Stimulated activated CD4-positive, alpha-beta T cell treated with anti-CD3 and anti-CD28 coated beads, Interleukin-4, amount 100 ng/mL, for 1 hour (primary cell): ENCODE measurements around the gene ACTG2.
"Not testable (repeated sequence)": the region's sequence is repeated elsewhere in the genome, so short reads cannot be mapped to it uniquely, and the experiment has no call there.

Experiments
- DNase-seq: peaks from one replicate; pipeline ENCODE4 v3.0.0-alpha.2; 2020

ACTG2 gene

DNA sequence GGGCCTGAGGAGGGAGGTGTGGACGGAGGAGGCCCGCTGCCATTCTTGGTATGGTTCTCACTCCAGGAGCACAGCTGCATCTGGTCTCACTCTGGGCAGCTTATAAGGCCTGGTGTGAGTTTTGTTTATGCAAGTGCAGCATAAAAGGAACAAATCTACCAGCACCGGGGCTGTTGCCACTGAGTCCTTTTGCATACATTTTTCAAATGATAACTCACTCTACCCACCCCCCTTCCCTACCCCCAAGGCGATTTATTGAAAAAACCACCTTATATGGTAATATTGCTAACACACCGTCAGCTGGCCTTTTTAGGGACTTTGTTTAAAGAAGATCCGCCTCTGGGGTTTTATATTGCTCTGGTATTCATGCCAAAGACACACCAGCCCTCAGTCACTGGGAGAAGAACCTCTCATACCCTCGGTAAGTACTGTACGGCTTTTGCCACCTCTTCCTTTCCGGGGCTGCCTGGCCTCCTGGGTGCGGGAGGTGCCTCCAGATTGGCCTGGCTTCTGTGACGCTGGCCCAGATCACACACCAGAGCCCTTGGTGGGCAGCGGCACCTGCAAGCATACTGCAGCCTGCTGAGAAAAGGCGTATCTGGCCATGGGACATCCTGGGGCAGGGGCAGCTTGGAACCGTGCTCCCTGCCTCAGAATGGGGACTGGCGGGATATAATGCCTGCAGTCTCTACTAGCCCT is at the start of gene ACTG2:
ACTG2 (plus strand) TSS at position 378 of the 699 bp plus-strand sequence. CDS start 8,304 bp downstream, outside the sequence.
- no peak for DNase-seq

DNA sequence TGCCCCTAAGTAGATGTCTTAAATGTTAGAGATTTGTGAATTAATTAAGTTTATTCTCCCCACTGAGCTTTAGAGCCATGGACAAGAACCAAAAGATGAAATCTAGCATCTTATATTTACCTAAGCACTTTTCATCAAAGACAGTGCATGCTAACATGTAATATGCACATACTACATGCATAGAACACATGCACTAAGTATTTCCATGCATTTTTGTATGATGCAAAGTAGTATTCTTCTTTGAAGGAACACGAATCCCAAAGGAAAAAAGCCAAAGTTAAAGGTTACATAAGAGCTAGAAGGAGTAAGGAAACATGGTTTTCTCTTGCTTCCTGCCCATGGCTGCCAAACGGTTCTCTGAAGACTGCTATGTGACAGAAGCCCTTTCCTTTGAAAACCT is 48.7 kb upstream of the ACTG2 start:
- no peak for DNase-seq

DNA sequence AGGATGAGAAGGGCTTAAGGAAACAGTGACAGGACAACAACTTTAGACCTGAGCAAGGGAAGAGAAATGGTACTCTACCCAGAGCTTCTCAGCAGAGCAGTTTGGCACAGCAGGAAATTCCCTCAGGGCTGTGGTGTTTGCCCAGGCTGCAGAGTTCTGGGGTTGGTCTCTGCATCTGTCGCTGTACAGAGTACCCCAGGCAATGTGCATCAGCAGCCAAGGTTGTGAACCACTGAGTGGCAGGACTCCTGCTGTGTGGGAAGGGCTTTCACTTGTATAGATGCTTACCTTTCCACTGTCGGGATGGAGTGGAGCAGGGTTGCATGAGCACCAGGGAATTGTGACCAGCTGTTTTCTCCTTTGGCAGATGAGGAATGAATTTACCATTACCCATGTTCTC is 42.8 kb upstream of the ACTG2 start:
- DNase-seq = no peak

DNA sequence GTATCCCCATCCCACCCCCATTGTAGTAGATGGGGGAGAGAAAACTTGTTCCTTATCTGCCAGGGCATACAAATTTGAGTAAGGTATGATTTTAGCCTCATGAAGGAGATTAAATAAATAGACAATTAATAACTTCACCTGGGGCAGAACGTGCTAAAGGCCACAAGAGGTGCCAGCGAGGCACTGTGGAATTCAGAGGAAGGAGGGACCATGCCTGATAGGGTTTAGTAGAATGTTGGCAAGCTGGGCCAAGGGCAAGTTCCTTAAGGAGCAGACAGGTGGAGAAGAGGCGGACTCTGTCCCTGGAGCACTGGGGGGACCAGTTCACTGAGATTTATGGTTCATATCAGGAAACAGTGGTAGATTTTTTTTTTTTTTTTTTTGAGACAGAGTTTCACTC is 41.5 kb upstream of the ACTG2 start:
- DNase-seq = no peak

DNA sequence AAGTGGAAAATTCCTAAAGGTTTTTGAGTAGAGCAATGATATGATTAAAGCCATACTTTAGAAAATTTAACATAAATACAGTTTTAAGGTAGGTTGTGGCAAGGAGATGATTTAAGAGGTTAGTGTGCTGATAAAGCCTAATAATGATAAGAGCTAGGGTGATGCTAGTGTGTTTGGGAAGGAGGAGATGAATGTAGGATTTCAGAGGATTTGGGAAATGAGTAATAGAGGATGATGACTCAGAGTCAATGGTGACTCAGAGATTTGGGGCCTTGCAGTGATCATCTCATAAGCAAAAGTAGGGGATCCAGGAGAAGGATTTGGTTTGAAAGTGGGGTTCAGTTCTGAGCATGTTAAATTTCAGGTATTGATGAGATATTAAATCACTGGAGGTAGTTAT is 40.8 kb upstream of the ACTG2 start:
- no peak for DNase-seq

DNA sequence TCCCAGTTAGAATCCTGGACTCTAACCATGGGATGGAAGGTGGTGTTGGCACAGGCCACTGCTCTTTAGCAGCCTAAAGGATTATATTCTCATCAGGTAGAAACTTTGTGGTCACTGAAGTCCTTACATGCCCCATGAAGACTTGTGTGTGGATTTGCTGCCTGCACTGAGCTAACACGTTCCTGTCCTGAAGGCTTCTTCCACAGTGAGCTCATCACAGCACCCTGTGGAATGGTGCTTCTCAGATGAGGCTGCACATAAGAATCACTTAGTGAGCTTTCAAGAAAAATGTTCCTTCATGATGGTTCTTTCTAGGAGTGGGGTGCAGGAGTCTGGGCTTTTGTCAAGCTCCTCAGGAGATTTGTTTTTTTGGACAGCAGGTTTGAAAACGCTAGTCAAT is 37.3 kb upstream of the ACTG2 start:
- no peak for DNase-seq

DNA sequence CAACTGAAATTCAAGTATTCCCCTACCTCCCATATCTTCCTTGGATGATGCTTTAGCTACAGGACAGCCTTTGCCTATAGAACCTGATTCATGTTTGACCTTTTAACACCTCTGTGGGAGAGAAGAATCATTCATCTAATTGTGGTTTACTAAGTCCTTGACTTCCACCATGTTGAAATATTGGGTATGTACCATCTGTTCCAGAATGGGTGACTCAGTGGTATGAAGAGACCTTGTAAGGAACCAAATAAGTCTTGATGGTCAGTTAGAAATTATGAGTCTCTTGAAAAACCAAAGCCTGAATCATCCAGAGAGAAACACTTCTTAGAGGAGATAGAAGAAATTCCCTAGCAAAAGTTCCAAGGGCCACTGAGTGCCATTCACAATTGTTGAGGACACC is 36.6 kb upstream of the ACTG2 start:
- DNase-seq = no peak

DNA sequence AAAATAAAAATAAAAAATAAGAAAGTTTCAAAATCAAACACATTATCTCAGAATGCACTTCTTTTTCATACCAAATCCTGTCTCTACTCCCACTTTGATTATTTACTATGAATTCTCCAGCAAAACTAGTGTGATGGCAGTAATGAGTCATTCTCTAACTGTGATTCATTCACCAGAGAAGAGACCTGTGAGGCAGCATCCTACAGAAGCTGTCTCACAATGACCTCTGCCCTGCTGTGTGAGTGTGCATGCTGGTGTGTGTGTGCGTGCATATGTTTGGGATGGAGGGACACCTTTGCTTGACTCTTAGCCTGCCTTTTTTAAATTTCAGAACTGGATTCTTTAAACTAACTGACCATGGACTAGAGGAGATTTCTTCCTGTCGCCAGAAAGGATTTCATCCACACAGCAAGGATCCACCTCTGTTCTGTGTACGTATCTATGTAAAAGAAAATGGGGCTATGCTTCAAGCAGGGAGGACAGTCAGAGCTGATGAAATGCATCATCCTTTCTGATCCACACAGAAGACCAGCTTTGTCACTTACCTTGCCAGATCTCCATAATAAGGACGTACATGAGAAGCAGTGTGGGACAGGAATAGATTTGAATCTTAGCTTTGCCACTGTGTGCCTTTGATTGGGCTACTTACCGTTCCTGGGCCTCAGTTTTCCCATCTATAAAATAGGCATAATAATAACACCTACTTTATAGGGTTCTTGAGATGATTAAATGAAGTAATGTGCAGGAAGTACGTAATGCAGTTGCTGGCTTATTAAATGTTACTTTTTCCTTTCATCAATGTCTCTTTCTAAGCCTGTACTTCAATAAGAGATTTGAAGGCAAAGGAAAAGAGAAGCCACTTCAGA is 32.9 kb upstream of the ACTG2 start:
- peak; percentile 30 for DNase-seq

DNA sequence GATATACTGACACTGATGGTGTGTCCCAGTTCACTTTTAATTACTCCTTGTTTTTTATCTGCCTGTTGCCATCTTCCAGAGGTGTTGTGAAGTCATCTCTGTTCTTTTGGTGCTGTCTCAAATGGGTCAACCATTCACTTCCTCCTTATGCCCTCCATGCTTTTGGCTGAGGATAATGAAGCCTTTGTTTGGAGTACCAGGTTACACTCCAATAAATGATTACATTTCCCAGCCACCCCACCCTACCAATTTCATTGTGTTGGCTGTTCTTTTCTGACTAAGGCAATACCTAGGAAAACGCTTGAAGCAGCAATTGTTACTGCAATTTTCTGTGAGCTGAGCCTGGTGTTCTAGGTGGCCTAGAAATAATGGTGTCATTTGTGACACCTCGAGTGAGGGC is 29.8 kb upstream of the ACTG2 start:
- DNase-seq = no peak

DNA sequence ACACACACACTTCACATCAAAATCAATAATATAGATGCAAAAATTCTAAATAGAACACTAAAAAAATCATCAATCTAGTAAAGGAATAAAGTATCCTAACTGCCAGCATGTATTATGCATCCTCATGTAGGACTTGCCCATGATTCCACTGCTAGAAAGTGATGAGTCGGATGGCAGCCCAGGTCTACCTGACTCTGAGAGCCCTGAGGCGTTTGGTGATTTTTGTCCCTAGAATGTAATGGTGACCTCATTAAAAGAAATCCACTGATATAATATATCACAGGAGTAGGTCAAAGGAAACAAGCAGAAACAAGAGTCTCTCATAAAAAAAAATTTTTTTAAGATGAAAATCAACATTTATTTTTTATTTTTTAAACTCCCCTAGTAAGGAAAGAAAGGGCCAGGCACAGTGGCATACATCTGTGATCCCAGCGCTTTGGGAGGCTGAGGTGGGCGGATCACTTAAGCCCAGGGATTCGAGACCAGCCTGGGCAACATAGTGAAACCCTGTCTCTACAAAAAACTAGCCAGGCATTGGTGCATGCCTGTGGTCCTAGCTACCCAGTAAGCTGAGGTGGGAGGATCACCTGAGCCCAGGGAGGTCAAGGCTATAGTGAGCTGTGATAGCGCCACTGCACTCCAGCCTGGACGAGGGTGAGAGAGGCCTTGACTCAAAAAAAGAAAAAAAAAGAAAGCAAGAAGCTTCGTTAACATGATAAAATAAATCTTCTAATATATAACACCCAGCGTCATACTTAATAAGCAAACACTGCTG is 24.4 kb upstream of the ACTG2 start:
- no peak for DNase-seq

DNA sequence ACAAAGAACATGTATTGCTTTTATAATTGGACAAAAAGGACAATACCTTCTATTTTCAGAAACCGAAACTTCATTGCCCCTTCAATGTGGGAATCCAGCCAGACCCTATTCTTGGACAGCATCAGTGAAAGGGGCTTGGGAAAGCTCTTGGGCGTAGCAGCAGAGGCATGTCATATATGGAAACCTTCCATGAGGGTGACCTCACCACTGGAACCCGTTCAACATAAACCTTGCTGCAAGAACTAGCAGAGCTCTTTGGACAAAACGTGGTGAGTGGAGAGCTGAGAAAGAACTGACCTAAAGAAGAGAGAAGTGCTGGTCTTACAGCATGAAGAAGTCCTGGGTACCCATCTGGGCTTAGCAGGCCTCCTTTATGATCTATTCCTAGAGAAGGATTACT is 22.7 kb upstream of the ACTG2 start:
- no peak for DNase-seq

DNA sequence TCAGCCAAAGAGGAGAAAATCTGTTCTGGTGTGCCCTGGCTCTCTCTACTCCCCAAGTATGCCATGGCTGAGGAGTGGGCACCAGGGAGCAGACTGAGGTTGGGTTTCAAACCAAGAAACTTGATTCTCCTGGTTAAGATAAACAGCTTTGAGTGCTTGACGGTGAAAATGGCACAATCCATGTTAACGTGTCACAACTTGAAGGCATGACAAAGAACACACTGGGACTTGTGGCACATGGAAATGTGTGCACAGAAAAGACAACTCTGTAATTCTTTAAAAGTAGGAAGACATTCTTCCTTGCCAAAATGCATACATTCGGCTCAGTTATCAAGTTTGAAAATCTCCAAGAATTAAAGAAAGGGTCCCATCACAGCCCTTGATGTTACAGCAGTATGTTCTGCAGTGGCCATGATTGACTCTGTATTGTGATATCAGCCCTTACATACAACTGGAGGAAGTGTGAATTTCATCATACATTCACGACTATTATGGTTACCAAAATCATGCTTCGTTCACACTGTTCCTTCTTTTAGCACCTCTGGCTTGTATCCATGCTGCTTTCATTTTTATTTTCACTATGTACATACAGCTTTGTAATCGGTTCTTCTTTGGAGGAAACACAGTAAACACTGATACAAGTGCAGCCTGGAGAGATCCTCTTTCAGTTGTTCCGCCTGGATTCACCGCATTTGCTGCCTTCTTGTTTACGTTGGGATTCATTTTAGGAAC is 15.6 kb upstream of the ACTG2 start:
- DNase-seq = no peak

DNA sequence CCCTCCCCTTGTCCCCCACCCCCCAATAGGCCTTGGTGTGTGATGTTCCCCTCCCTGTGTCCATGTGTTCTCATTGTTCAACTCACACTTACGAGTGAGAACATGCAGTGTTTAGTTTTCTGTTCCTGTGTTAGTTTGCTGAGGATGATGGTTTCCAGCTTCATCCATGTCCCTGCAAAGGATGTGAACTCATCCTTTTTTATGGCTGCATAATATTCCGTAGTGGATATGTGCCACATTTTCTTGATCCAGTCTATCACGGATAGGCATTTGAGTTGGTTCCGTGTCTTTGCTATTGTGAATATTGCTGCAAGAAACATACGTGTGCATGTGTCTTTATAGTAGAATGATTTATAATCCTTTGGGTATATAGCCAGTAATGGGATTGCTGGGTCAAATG is 14.8 kb upstream of the ACTG2 start:
- not testable (repeated sequence) for DNase-seq

DNA sequence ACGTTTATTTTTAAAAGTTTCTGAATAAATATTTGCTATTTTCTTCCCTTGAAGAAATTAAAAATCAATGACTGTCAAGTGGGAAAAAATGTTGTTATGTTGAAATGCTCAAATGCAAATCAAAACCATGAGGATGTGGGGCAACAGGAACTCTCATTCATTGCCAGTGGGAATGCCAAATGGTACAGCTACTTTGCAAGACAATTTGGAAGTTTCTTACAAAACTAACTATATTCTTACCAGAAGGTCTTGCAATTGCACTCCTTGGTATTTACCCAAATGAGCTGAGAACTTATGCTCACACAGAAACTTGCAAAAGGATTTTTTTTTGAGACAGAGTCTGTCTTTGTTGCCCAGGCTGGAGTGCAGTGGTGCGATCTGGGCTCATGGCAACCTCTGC is 7.4 kb upstream of the ACTG2 start:
- DNase-seq = no peak

DNA sequence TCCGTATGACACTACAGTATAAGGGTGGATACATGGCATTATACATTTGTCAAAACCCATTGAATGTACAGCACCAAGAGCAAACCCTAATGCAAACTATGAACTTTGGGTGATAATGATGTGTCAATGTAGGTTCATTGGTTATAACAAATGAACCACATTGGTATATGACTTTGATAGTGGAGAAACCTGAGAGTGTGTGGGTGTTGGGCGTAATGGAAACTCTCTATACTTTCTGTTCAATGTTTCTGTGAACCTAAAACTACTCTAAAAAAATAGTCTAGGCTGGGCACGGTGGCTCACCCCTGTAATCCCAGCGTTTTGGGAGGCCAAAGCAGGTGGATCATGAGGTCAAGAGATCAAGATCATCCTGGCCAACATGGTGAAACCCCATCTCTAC is 6.5 kb upstream of the ACTG2 start:
- DNase-seq = peak; percentile 13

DNA sequence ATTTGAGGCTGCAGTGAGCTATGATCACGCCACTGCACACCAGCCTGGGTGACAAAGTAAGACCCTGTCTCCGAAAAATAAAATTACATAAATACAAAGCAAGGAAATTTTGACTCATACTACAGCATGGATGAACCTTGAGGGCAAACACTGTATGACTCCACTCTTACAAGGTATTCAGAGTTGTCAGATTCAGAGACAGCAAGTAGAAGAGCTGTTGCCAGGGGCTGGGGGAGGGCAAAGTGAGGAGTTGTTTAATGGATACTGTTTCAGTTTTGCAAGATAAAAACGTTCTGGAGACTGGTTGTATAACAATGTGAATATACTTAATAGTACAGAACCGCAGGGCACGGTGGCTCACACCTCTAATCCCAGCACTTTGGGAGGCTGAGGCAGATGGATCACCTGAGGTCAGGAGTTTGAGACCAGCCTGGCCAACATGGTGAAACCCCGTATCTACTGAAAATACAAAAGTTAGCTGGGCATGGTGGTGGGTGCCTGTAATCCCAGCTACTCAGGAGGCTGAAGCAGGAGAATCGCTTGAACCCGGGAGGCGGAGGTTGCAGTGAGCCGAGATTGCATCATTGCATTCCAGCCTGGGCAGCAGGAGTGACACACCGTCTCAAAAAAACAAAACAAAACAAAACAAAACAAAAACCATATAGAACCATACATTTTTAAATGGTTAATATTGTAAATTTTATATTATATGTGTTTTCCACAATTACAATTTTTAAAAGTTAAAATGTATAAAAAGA is 5.0 kb upstream of the ACTG2 start:
- not testable (repeated sequence) for DNase-seq

DNA sequence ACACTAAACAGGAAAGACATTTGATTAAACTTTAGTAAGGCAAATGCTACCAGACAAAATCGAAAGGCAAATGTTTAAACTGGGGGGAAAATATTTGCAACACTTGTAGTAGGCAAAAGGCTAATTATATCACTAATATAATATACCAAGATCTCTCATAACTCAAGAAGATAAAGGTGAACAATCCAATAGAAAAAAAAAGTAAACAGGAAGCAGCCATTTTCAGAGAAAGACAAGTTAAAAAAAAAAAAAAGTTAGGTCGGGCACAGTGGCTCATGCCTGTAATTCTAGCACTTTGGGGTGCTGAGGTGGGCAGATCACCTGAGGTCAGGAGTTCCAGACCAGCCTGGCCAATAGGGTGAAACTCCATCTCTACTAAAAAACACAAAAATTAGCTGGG is 4.4 kb upstream of the ACTG2 start:
- DNase-seq = no peak

DNA sequence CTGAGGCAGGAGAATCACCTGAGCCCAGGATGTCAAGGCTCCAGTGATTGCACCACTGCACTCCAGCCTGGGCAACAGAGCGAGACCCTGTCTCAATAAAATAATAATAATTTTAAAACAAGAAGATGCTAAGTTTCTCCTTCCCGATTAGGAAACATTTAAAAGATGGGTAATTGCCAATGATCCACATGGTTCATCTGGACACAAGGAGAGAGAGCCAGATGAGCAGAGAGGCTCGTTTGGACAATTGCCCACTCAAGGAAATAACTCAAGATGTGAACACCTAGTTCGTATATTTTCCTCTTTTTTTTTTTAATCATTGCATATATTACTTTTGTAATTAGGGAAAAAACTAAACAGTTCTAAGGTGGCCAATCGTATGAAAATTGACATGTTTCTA is 3.6 kb upstream of the ACTG2 start:
- DNase-seq = no peak

DNA sequence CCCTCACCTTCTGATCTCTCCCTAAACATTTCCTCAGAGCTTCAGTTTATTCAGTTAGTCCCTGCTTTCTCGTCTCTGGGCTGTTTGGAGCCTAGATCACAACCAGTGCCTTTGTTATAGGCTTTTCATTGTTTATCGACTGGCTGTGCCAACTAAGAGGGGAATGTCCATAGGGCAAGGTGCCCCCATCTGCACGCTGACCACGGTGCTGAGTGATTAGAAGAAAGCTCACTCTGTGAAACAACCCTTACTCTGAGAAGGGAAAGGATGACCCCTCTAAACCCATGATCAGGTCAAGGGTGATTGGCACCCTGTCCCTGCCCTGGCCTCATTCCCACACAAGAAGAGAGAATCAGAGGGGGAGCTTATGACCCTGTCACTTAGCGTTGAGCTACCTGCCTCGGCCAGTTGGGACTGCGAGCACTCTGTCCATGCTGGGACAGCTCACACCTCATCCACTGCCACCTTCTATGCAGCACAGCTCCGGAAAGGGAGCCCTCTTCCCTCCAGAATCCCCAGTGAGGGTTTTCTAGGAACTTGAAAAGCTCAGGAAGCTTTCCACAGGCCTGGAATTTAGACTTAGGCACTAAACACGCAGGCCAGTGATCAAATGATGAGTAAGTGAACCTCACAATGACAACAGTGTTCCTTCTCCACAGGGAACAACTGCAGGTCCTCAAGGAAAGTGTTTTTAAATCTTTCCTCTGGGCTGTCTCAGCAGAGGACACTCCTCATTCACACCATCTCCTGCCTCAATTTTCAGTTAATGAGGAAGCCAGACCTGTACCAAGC is 2.3 kb upstream of the ACTG2 start:
- no peak for DNase-seq

DNA sequence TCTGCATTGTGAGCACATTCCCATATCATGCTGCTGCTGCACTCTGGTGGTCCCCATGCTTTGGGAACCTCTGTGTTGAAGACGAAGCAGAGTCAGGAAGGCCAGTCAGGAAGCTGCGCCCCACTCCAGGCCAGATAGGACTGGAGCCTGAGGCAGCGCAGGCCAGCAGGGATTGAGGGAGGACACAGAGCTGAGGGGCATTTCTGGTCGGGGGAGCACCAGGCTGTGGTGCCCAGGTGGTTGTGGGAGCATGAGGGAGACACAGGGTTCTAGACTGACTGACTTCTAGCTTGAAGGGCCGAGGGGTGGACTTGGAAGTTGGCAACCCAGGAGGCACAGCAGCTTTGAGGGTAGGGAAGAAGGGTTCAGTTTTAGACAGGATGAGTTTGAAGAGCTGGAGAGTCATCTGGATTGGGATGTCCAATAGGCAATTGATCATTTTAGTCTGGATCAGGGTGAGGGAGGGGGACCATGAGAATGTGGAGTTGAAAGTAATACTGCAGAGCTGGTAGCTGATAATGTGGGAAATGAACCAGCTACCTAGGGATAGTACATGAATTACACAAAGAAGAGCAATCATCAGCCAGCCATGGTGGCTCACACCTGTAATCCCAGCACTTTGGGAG is 1.4 kb upstream of the ACTG2 start:
- no peak for DNase-seq
